GM18517 (cell line): ENCODE data around the gene TENT4B.

Experiments used
- ATAC-seq: cut with Tn5 transposase; IDR thresholded peaks from one replicate; pipeline ENCODE4 v1.9.1; 2021; ENCODE audit warnings: mild to moderate bottlenecking, moderate library complexity; ENCODE audit not compliant: unreplicated experiment

Gene TENT4B

DNA sequence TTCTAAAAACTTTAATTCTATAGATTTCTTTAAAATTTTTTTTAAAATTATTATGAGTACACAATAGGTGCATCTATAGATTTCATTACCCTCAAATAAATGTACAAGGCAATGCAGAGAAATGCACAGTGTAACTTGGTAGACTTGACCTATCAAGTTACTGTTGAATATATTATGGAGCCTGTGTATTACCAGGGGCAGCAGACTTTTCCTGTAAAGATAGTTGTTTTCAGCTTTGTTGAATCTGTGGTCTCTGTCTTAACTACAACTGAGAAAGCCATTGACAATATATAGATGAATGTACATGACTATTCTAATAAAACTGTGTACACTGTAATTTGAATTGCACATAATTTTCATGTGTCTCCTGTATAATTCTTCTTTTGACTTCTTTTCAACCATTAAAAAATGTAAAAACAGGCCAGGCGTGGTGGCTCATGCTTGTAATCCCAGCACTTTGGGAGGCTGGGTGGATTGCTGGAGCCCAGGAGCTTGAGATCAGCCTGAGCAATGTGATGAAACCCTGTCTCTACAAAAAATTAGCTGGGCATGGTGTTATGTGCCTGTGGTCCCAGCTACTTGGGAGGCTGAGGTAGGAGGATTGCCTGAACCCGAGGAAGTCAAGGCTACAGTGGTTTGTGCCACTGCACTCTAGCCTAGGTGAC, 39.4 kb downstream of the TENT4B start:
- ATAC-seq, result no peak

GRCh38 chr16:50193594-50193993, 40.5 kb downstream of the TENT4B start:
- no peak for ATAC-seq

- ATAC-seq, result no peak
Measured at GRCh38 chr16:50195276-50195675, 42.2 kb downstream of the TENT4B start.

GRCh38 chr16:50195756-50196155, 42.6 kb downstream of the TENT4B start:
- no peak for ATAC-seq

DNA sequence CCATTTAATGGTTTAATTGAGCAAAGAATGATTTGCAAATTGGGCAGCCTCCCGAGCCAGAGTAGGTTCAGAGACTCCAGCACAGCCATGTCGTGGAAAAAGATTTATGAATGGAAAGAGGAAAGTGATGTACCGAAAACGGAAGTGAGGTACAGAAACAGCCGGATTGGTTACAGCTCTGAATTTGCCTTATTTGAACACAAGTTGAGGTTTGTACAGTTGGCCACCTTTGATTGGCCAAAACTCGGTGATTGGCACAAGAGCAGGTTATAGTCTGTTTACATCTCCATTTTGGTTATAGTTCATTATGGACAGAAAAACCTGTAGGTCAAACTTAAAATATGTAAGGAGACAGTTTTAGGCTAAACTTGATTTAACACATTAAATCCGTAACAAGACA, 44.5 kb downstream of the TENT4B start:
- no peak for ATAC-seq

GRCh38 chr16:50198802-50199403, 45.8 kb downstream of the TENT4B start:
- ATAC-seq, result no peak

DNA sequence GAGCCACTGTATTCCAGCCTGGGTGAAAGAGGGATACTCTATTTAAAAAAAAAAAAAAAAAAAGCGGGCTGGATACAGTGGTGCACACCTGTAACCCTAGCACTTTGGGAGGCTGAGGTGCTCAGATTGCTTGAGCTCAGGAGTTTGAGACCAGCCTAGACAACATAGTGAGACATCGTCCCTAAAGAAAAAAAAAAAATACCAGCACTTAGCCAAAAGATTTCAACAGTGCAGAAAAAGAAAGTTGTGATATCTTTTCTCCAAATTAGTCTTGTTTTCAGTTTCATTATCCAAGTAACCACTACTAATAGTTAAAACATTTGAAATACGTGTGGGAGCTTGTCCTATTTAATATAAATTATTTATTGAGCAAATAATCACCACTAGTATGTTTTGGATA, 48.7 kb downstream of the TENT4B start:
- ATAC-seq, result no peak

GRCh38 chr16:50202926-50203624, 50.0 kb downstream of the TENT4B start:
- ATAC-seq, result no peak

GRCh38 chr16:50203681-50204080, 50.6 kb downstream of the TENT4B start:
- no peak for ATAC-seq

GRCh38 chr16:50204453-50205108, 51.5 kb downstream of the TENT4B start:
- ATAC-seq, result no peak

GRCh38 chr16:50207652-50208051, 54.5 kb downstream of the TENT4B start:
- no peak for ATAC-seq

GRCh38 chr16:50208460-50208931, 55.4 kb downstream of the TENT4B start:
- no peak for ATAC-seq

DNA sequence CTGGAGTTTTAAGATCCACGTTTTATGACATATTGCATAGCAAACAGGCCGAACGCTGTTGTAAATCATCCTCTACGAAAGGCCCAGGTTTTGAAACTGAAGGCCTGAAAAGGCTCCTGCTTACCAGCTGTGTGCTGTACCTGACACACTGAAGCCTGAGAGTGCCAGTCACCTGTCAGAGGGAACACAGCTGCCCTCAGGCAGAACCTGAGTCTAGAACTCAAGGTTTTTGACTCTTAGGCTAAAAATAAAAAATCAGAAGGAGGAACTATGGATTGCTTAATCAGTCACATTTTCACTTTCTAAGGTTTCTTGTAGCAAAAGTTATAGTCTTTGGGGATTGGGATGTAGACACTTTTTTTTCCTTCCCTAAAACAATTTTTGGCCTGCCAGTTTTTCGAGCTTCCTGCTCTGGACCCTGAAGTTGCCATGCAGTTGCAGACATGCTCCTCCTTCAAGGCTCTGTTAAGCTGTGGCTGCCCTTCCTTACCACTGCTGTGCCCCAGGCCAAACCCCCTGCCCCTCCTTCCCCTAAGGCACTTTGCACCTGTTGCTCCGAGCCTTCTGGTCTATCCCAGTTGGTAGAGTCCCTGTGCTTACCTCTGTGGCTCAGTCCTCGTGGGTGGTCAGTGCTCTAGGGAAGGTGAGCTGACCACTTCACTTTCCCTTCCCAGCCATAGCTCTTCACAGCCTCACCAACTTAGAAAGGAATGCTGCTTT, 56.6 kb downstream of the TENT4B start:
- ATAC-seq, result no peak

DNA sequence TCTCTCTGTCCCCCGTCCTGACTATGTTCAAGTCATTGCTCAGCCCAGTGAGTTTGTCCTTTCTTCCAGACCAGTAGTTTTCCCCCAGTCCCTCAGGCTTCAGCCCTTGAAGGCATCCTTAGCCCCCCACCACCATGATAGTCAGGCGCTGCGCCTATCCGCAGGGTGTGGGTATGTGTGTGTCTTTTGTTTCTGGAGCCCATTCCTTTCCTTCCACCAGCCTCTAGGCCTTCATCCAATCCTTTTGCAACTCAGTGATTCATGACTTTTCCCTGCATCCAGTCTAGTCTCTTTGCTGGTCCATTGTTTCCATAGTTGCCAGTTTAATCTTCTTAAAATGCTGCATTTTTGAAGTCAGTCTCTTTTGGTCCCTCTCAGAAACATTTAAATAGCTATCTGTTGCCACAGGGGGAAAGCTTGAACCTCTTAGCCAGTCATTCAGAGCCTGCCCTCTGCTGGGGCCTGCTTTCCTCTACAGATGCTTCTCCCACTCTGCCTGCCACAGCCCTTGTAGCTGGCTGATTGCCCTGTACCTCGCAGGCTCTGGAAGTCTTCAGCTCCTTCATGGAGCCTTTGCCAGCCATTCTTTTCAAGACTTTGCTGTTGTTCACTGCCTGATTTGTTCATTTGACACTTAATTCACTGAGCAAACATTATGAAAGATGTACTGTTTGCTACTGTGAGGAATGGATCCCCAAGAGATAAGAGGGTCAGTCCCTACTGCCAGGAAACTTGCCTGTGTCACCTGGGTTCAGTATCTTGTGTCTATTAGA, 57.3 kb downstream of the TENT4B start:
- peak; percentile 77 for ATAC-seq

DNA sequence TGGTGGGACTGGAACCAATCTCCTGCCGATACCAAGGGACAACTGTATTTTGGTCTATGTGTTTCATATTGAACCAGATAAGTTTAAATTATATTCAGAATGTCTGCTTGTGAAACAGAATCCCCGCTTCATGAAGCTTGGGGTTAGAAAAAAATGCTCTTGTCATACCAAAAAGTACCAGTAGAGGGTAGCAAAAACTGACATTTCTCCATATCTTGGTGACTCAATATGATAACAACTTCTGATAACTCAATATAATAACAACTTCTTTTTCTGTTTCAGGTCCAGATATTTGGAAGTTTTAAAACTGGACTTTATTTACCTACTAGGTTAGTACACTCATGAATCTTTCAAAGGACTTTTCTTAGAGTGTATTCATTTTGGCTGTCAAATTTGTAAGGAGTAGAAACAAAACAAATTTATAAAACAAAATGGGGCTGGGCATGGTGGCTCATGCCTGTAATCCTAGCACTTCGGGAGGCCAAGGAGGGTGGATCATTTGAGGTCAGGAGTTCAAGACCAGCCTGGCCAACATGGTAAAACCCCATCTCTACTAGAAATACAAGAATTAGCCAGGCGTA, 60.9 kb downstream of the TENT4B start:
- ATAC-seq, result no peak

DNA sequence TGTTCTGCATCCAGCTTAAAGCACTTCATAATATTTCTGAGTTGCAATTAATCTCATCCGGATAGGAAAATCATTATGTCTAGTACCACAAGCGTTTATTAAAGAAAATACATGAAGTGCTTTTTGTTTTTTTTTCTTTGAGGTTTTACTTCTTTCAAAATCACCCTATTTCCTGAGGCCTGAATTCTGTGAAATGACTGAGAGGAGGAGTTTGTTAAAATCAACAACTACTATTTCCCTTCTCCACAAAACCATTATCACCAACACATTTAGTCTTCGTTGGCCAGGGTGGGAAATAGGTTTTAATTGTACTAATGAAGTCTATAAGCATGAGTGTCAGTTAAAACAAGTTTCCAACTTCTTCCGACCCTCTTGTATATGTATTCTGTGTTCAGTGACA, 62.6 kb downstream of the TENT4B start:
- ATAC-seq, result no peak

GRCh38 chr16:50216231-50216630, 63.1 kb downstream of the TENT4B start:
- no peak for ATAC-seq

DNA sequence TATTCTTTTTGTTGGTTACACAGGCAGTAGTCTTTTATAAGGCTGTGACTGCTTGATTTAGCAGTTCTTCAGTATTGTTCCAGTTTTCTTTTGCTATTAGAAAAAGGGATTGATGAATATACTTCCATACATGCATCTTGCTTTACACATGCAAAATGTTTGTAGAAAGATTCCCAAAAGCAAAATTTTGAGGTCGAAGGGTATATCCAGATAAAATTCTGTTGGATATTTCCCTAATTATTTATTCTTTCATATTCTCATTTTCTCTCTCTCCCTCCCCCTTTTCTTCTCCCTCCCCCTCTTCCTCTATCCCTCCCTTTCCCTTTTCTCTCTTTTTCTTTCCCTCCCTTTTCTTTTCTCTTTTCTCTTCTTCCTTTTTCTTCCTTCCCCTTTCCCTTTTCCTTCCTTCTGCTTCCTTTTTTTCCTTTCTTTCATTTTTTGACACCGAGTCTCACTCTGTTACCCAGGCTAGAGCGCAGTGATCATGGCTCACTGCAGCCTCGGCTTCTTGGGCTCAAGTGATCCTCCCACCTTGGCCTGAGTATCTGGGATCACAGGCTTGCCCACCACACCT, 66.4 kb downstream of the TENT4B start:
- no peak for ATAC-seq

DNA sequence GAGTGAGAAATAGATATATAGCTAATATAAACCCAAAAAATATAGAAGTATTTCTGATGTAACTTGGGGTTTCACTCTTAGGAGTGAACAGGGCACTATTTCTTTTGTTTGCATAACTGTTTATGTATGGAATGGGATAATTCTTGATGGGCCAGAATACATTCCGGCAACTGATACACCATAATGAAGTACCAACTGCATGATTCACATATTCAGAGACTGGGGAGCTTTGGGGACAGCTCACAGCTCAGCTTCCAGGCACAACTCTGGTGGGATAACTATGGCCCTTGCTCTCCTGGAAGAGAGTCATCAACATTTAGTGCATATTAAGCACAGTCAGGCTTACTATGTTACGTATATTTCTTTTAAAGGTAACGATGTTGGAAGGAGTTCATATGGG, 71.2 kb downstream of the TENT4B start:
- ATAC-seq, result no peak

DNA sequence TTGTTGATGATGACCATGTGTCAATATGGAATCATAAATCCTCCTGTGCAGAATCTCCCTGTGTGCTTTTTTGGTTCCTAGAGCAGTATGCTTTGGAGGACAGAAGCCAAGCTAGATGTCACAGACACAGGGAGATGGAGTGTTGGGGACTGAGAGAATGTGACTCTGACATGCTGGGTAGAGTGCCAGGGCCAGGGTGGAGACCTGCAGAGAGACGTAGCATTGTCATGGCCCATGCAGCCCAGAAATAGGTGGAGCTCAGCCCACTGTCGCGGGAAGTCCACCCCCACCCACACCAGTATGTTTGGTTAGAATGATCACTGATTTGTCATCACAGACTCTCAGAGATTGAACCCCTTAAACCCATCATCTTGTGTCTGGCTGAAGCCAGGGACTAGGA, 74.0 kb downstream of the TENT4B start:
- ATAC-seq, result no peak
